ENCODE results near the gene BSG. TPM values are rescaled to one million over a fixed set of nuclear protein-coding genes. Genes with fewer than 3 reads are reported as not detected.

BSG gene
- total and polyA plus RNA-seq, 2 of the 4 experiments (the other 2 are of a cell fraction) = 130 to 698 TPM

GRCh38 chr19:622666-623065 lies 50.3 kb downstream of the BSG start:
- DNase-seq (no peak), ATAC-seq (ENCODE audit: low read depth) (no peak)
- H2BK120ac ChIP-seq (ENCODE audit: low read depth, low read length) = no peak overlapping the region
- H3K9me3 ChIP-seq (ENCODE audit: control insufficient read depth, insufficient read depth, low read length) = no peaks in the 10 kb centered on the region
- no peak overlapping the region for H2BK5ac ChIP-seq (ENCODE audit: low read depth, low read length, poor library complexity, severe bottlenecking)
- TF ChIP-seq, protein P1, sequence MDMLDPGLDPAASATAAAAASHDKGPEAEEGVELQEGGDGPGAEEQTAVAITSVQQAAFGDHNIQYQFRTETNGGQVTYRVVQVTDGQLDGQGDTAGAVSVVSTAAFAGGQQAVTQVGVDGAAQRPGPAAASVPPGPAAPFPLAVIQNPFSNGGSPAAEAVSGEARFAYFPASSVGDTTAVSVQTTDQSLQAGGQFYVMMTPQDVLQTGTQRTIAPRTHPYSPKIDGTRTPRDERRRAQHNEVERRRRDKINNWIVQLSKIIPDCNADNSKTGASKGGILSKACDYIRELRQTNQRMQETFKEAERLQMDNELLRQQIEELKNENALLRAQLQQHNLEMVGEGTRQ (IDR thresholded peaks at IDR 0.05; ENCODE audit: low read depth, low read length) = no peak
- TF ChIP-seq, protein P2, sequence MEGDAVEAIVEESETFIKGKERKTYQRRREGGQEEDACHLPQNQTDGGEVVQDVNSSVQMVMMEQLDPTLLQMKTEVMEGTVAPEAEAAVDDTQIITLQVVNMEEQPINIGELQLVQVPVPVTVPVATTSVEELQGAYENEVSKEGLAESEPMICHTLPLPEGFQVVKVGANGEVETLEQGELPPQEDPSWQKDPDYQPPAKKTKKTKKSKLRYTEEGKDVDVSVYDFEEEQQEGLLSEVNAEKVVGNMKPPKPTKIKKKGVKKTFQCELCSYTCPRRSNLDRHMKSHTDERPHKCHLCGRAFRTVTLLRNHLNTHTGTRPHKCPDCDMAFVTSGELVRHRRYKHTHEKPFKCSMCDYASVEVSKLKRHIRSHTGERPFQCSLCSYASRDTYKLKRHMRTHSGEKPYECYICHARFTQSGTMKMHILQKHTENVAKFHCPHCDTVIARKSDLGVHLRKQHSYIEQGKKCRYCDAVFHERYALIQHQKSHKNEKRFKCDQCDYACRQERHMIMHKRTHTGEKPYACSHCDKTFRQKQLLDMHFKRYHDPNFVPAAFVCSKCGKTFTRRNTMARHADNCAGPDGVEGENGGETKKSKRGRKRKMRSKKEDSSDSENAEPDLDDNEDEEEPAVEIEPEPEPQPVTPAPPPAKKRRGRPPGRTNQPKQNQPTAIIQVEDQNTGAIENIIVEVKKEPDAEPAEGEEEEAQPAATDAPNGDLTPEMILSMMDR (conservative IDR thresholded peaks at IDR 0.05; ENCODE audit: low read depth, low read length) = no peak
- TF ChIP-seq MAFK (IDR thresholded peaks at IDR 0.05; ENCODE audit: low read depth, low read length) (no peak), MAZ (IDR thresholded peaks at IDR 0.05; ENCODE audit: borderline replicate concordance, low read depth, low read length) (no peak), MXI1 (IDR thresholded peaks at IDR 0.05; ENCODE audit: borderline replicate concordance, low read depth, low read length) (no peak), BHLHE40 (IDR thresholded peaks at IDR 0.05; ENCODE audit: low read depth, low read length) (no peak)
- CTCF ChIA-PET = no interaction called here
- 97% methylated on average over 28 of the region's 37 CpGs; no CpG with 5 or more reads in 1 of the 2 experiments for WGBS, 2 experiments (ENCODE audit: extremely low coverage in 2 of 2, insufficient read length in 1 of 2)
- POLR2A ChIA-PET (ENCODE audit: unreplicated experiment) = no interaction called here
- no peak overlapping the region for H3K4me3 ChIP-seq (ENCODE audit: insufficient read depth, low read depth, low read length)
- no peak overlapping the region for H2AK9ac ChIP-seq (replicated peaks; ENCODE audit: low read depth, low read length, poor library complexity)
- no peak overlapping the region for H3K9ac ChIP-seq (ENCODE audit: low read depth, low read length)
- BruUV-seq (replicated peaks) = no TSS peak
- H2BK15ac ChIP-seq (ENCODE audit: low read depth, low read length) = no peak overlapping the region
- no peak overlapping the region for H4K8ac ChIP-seq (ENCODE audit: low read depth in 2 of 2, low read length in 2 of 2)
- H2AK5ac ChIP-seq (ENCODE audit: low read depth, low read length) = no peak overlapping the region
- H3K23ac ChIP-seq (ENCODE audit: low read depth, low read length) = no peak overlapping the region
- H3K9me1 ChIP-seq (ENCODE audit: insufficient read depth, low read length) = no peaks in the 10 kb centered on the region
- no peak overlapping the region for H3K18ac ChIP-seq (ENCODE audit: low read depth, low read length)
- H4K20me1 ChIP-seq (ENCODE audit: insufficient read depth, low read length) = peaks cover 3% of the 10 kb centered on the region
- no peak overlapping the region for H2AFZ ChIP-seq (replicated peaks; ENCODE audit: low read length, poor library complexity)
- H3K27me3 ChIP-seq (ENCODE audit: control insufficient read depth, insufficient read depth, low read length) = no peaks in the 10 kb centered on the region
- H3K36me3 ChIP-seq (ENCODE audit: control insufficient read depth, insufficient read depth, low read length) = peaks cover 40% of the 10 kb centered on the region
- no peak overlapping the region for H3K27ac ChIP-seq (ENCODE audit: insufficient read depth, low read length)
- H3K4ac ChIP-seq (ENCODE audit: low read depth, low read length) = no peak overlapping the region
- H3K4me2 ChIP-seq (ENCODE audit: low read depth, low read length) = no peak overlapping the region
- H4K5ac ChIP-seq (ENCODE audit: low read depth, low read length) = no peak overlapping the region
- no peak overlapping the region for H4K91ac ChIP-seq (ENCODE audit: insufficient read depth, low read depth, low read length)
- H3K79me1 ChIP-seq (ENCODE audit: low read depth in 1 of 2, low read length in 2 of 2) = no peaks in the 10 kb centered on the region; a peak in 1 of 4 replicates
- dilution Hi-C loops (cut with HindIII; ENCODE audit: low sequenced_read_pairs, unreplicated experiment) = no loop called here
- intact Hi-C loops (cut with micrococcal nuclease) = no loop called here
- H3K56ac ChIP-seq (ENCODE audit: extremely low read depth, insufficient read depth, low read length) = no peak overlapping the region
- no peak overlapping the region for H2BK20ac ChIP-seq (ENCODE audit: low read depth, low read length)
- no peak overlapping the region for H3K14ac ChIP-seq (replicated peaks; ENCODE audit: low read depth, low read length)
- H3K4me1 ChIP-seq (ENCODE audit: control insufficient read depth, insufficient read depth, low read length) = no peaks in the 10 kb centered on the region
- in situ Hi-C loops (cut with MboI; ENCODE audit: low sequenced_read_pairs) = no loop called here
